Measurements from ENCODE around the gene CPNE2. TPM values are rescaled to one million over a fixed set of nuclear protein-coding genes. Genes with fewer than 3 reads are reported as not detected.
A peak's percentile ranks its signal among the peaks of the same experiment; 100 is the strongest.

The CPNE2 gene
- total RNA-seq, 1 experiment from 2014 or later, result 14.5 TPM

DNA sequence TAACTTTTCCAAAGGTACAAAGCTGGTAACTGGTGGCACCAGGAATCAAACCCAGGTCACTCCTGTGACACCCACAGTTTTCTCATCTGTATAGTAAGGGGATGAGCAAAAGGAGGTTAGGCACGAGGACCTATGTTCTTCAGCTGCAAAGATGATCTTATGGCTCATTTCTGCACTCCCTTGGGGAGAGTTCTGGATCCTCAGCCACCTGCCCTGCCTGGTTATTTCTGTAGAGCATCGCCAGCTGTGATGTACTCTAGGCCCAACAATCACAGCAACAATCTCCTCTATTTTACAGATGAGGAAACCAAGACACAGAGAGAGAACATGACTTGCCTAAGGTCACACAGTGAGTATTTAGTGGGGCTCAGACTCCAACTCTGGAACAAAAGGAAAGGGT, 5.4 kb upstream of the CPNE2 start:
- ChIA-PET CTCF (interaction anchor here (0.6 kb wide), 1 partner anchor 9 kb away, joined by 3 read pairs; no protein-coding TSS in a partner anchor), POLR2A (ENCODE audit: unreplicated experiment) (no interaction called here)
- no TSS peak for BruUV-seq (replicated peaks)
- Histone ChIP-seq H3K4me3 (ENCODE audit: low read length) (no peak overlapping the region), H2AFZ (ENCODE audit: low read length) (no peak overlapping the region), H3K27me3 (ENCODE audit: low read length) (no peaks in the 10 kb centered on the region), H3K4me1 (ENCODE audit: insufficient read depth, low read length) (peaks cover 6% of the 10 kb centered on the region), H3K9me2 (replicated peaks; ENCODE audit: low read length) (no peaks in the 10 kb centered on the region), H3K36me3 (ENCODE audit: low read depth, low read length) (no peaks in the 10 kb centered on the region), H3K9me3 (ENCODE audit: low read length) (no peaks in the 10 kb centered on the region), H3K79me2 (ENCODE audit: low read length) (no peaks in the 10 kb centered on the region), H3K4me2 (ENCODE audit: low read length) (no peak overlapping the region), H3K27ac (ENCODE audit: low read length) (no peak overlapping the region), H3K9ac (ENCODE audit: low read length) (no peak overlapping the region), H4K20me1 (ENCODE audit: low read length) (no peaks in the 10 kb centered on the region), H3F3A (ENCODE audit: low read length, unreplicated experiment) (no peaks in the 10 kb centered on the region)
- DNase-seq (no peak), ATAC-seq (no peak)
- TF ChIP-seq, protein P1, sequence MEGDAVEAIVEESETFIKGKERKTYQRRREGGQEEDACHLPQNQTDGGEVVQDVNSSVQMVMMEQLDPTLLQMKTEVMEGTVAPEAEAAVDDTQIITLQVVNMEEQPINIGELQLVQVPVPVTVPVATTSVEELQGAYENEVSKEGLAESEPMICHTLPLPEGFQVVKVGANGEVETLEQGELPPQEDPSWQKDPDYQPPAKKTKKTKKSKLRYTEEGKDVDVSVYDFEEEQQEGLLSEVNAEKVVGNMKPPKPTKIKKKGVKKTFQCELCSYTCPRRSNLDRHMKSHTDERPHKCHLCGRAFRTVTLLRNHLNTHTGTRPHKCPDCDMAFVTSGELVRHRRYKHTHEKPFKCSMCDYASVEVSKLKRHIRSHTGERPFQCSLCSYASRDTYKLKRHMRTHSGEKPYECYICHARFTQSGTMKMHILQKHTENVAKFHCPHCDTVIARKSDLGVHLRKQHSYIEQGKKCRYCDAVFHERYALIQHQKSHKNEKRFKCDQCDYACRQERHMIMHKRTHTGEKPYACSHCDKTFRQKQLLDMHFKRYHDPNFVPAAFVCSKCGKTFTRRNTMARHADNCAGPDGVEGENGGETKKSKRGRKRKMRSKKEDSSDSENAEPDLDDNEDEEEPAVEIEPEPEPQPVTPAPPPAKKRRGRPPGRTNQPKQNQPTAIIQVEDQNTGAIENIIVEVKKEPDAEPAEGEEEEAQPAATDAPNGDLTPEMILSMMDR (conservative IDR thresholded peaks at IDR 0.05; ENCODE audit: low read depth, low read length), result no peak
- TF ChIP-seq EZH2 (IDR thresholded peaks at IDR 0.05; ENCODE audit: low read length, unreplicated experiment), result no peak
- no peak for TF ChIP-seq EZH2phosphoT487 (IDR thresholded peaks at IDR 0.05; ENCODE audit: borderline replicate concordance, low read length)
- intact Hi-C loops (cut with micrococcal nuclease), result no loop called here

DNA sequence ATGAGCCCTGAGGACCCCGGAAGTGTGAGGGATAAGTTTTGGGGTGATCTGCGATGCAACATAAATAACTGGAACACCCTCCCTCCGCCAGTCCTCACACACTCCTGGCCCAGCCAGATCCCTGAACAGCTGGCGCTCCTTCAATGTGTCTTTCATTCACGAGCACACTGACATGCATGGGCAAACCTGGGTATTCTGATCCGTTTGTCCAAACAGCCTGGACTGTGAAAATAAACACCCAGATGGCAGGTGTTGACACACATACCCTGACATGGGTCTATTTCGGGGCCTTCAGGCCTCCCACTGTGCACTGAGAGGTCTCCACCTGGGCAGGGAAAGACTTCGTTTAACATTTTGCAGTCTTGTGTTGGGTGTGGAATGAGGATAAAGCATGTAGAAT, 3.0 kb upstream of the CPNE2 start:
- no peak overlapping the region for H3K4me2 ChIP-seq (ENCODE audit: low read length)
- POLR2A ChIA-PET (ENCODE audit: unreplicated experiment), result no interaction called here
- H3K79me2 ChIP-seq (ENCODE audit: low read length), result no peaks in the 10 kb centered on the region
- intact Hi-C loops (cut with micrococcal nuclease), result no loop called here
- no peak overlapping the region for H3K9ac ChIP-seq (ENCODE audit: low read length)
- DNase-seq, result no peak
- TF ChIP-seq EZH2 (IDR thresholded peaks at IDR 0.05; ENCODE audit: low read length, unreplicated experiment), result no peak
- TF ChIP-seq, protein P1 (conservative IDR thresholded peaks at IDR 0.05; ENCODE audit: low read depth, low read length), result no peak
- TF ChIP-seq EZH2phosphoT487 (IDR thresholded peaks at IDR 0.05; ENCODE audit: borderline replicate concordance, low read length), result no peak
- no peak overlapping the region for H2AFZ ChIP-seq (ENCODE audit: low read length)
- H3K9me2 ChIP-seq (replicated peaks; ENCODE audit: low read length), result no peaks in the 10 kb centered on the region
- no peaks in the 10 kb centered on the region for H3K36me3 ChIP-seq (ENCODE audit: low read depth, low read length)
- ATAC-seq, result no peak
- no TSS peak for BruUV-seq (replicated peaks)
- no peaks in the 10 kb centered on the region for H3K27me3 ChIP-seq (ENCODE audit: low read length)
- no peaks in the 10 kb centered on the region for H4K20me1 ChIP-seq (ENCODE audit: low read length)
- H3K4me3 ChIP-seq (ENCODE audit: low read length), result no peak overlapping the region
- peaks cover 6% of the 10 kb centered on the region for H3K4me1 ChIP-seq (ENCODE audit: insufficient read depth, low read length)
- H3K27ac ChIP-seq (ENCODE audit: low read length), result no peak overlapping the region
- H3K9me3 ChIP-seq (ENCODE audit: low read length), result no peaks in the 10 kb centered on the region
- no peaks in the 10 kb centered on the region for H3F3A ChIP-seq (ENCODE audit: low read length, unreplicated experiment)
- CTCF ChIA-PET, result no interaction called here

DNA sequence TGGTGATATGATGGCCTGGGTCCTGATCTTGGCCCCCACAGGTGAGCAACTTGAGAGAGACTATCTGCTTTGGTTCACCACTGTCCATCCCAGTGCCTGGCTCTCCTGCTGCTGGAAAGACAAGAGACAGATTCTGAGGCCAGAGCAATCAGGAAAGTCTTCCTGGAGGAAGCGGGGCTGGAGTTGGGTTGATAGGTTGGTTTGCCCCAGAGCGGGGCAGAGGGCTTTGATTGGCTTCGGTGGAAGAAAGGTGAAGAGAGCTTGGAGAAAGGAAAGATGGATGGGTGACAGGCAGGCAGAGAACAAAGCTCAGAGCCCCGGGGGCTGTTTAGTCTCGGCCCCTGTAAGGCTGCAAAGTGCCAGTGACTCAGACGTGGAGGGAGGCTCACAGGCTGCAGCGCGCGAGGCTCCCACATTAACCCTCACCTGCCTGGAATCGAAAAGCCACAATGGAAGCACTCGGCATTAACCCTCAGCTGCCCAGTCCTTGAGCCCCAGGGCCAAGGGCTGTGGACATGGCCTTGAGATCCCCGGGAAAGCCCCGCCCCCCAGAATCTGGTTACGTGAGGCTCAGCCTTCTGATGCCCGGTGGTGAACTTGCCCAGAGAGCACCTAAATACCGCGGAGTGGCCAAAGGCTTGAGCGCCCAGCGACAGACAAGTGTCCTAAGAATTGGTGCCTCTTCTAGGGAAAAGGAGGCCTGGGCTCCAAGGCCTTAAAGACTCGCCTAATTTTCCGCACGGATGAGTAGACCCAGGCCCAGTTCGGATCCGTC, 996 bp upstream of the CPNE2 start:
- H3K4me3 ChIP-seq (ENCODE audit: low read length), result peak overlapping the region; percentile 71
- H3K4me1 ChIP-seq (ENCODE audit: insufficient read depth, low read length), result peaks cover 6% of the 10 kb centered on the region
- CTCF ChIA-PET, result interaction anchor here (0.6 kb wide), 1 partner anchor 240 kb away, joined by 12 read pairs; no protein-coding TSS in a partner anchor
- TSS peak; percentile 40 for BruUV-seq (replicated peaks)
- H3K9me2 ChIP-seq (replicated peaks; ENCODE audit: low read length), result no peaks in the 10 kb centered on the region
- no peaks in the 10 kb centered on the region for H3K36me3 ChIP-seq (ENCODE audit: low read depth, low read length)
- H4K20me1 ChIP-seq (ENCODE audit: low read length), result no peaks in the 10 kb centered on the region
- TF ChIP-seq, protein P1 (conservative IDR thresholded peaks at IDR 0.05; ENCODE audit: low read depth, low read length), result no peak
- TF ChIP-seq EZH2 (IDR thresholded peaks at IDR 0.05; ENCODE audit: low read length, unreplicated experiment), result no peak
- no peak for TF ChIP-seq EZH2phosphoT487 (IDR thresholded peaks at IDR 0.05; ENCODE audit: borderline replicate concordance, low read length)
- ATAC-seq (peak; percentile 18; the same call in 1 of the 2 replicates), DNase-seq (peak; percentile 21)
- H3F3A ChIP-seq (ENCODE audit: low read length, unreplicated experiment), result no peaks in the 10 kb centered on the region
- intact Hi-C loops (cut with micrococcal nuclease), result no loop called here
- H3K27ac ChIP-seq (ENCODE audit: low read length), result no peak overlapping the region
- H3K9me3 ChIP-seq (ENCODE audit: low read length), result no peaks in the 10 kb centered on the region
- no peaks in the 10 kb centered on the region for H3K79me2 ChIP-seq (ENCODE audit: low read length)
- POLR2A ChIA-PET (ENCODE audit: unreplicated experiment), result no interaction called here
- H3K27me3 ChIP-seq (ENCODE audit: low read length), result no peaks in the 10 kb centered on the region
- H3K4me2 ChIP-seq (ENCODE audit: low read length), result peak overlapping the region; percentile 93
- H3K9ac ChIP-seq (ENCODE audit: low read length), result peak overlapping the region; percentile 47; the same call in 1 of the 2 replicates
- peak overlapping the region; percentile 87 for H2AFZ ChIP-seq (ENCODE audit: low read length)
